Trophoblast cell (in vitro differentiated cells and primary cell): Measurements from ENCODE around the gene FSTL3.

Source experiments
- DNase-seq, 2 donors: peaks; one replicate each; pipeline ENCODE4 v3.0.0-alpha.2; 2016
- H2AFZ ChIP-seq: 2 replicates; pipeline ENCODE4 v1.6.1; 2013; ENCODE audit warnings: low read length, moderate library complexity, mild to moderate bottlenecking; ENCODE audit not compliant: insufficient read depth, poor library complexity
- H2AK5ac ChIP-seq: 2 replicates; pipeline ENCODE4 v1.6.1; 2013; ENCODE audit warnings: mild to moderate bottlenecking, low read length
- H2BK120ac ChIP-seq: 2 replicates; pipeline ENCODE4 v1.6.1; 2013; ENCODE audit warnings: low read length, mild to moderate bottlenecking, moderate library complexity; ENCODE audit not compliant: insufficient read depth, poor library complexity
- H2BK12ac ChIP-seq: 2 replicates; pipeline ENCODE4 v1.6.1; 2013; ENCODE audit warnings: mild to moderate bottlenecking, low read length, moderate library complexity
- H2BK5ac ChIP-seq: 2 replicates; pipeline ENCODE4 v1.6.1; 2013; ENCODE audit warnings: low read length, low read depth, moderate library complexity, mild to moderate bottlenecking; ENCODE audit not compliant: poor library complexity
- H3K14ac ChIP-seq: 2 replicates; pipeline ENCODE4 v1.6.1; 2013; ENCODE audit warnings: mild to moderate bottlenecking, low read length
- H3K18ac ChIP-seq: 2 replicates; pipeline ENCODE4 v1.6.1; 2013; ENCODE audit warnings: mild to moderate bottlenecking, low read length
- H3K23ac ChIP-seq: 2 replicates; pipeline ENCODE4 v1.6.1; 2013; ENCODE audit warnings: low read length
- H3K27ac ChIP-seq: 2 replicates; pipeline ENCODE4 v1.5.1; 2013; ENCODE audit warnings: low read depth, mild to moderate bottlenecking, inconsistent platforms, low read length, moderate library complexity
- H3K27me3 ChIP-seq: 2 replicates; pipeline ENCODE4 v1.6.1; 2013; ENCODE audit warnings: inconsistent platforms, mild to moderate bottlenecking, low read length, moderate library complexity; ENCODE audit not compliant: insufficient read depth
- H3K36me3 ChIP-seq, 2 experiments: 1 replicate in 1 of 2; 2 replicates in 1 of 2; pipeline ENCODE4 v1.6.1; 2013; ENCODE audit warnings: low read length in 2 of 2, mild to moderate bottlenecking in 2 of 2, moderate library complexity in 1 of 2; ENCODE audit not compliant: insufficient read depth in 2 of 2, control insufficient read depth in 1 of 2
- H3K4ac ChIP-seq: 2 replicates; pipeline ENCODE4 v1.6.1; 2013; ENCODE audit warnings: low read depth, mild to moderate bottlenecking, low read length, moderate library complexity
- H3K4me1 ChIP-seq, 2 experiments: 1 replicate in 1 of 2; 2 replicates in 1 of 2; pipeline ENCODE4 v1.6.1; 2013; ENCODE audit warnings: low read length in 2 of 2, mild to moderate bottlenecking in 2 of 2, moderate library complexity in 1 of 2; ENCODE audit not compliant: insufficient read depth in 2 of 2, control insufficient read depth in 1 of 2
- H3K4me2 ChIP-seq: 2 replicates; pipeline ENCODE4 v1.6.1; 2013; ENCODE audit warnings: inconsistent platforms, mild to moderate bottlenecking, low read length, moderate library complexity
- H3K4me3 ChIP-seq: 2 replicates; pipeline ENCODE4 v1.5.1; 2013; ENCODE audit warnings: mild to moderate bottlenecking, low read depth, low read length, inconsistent platforms
- H3K79me1 ChIP-seq: one replicate; pipeline ENCODE4 v1.6.1; 2013; ENCODE audit warnings: low read length
- H3K79me2 ChIP-seq: 2 replicates; pipeline ENCODE4 v1.6.1; 2013; ENCODE audit warnings: low read length, mild to moderate bottlenecking; ENCODE audit not compliant: control insufficient read depth, insufficient read depth, poor library complexity
- H3K9ac ChIP-seq: 2 replicates; pipeline ENCODE4 v1.6.1; 2013; ENCODE audit warnings: mild to moderate bottlenecking, low read length
- H3K9me3 ChIP-seq: 2 replicates; pipeline ENCODE4 v1.6.1; 2013; ENCODE audit warnings: low read depth, mild to moderate bottlenecking, control low read depth, inconsistent platforms, low read length; ENCODE audit not compliant: insufficient read depth
- H4K12ac ChIP-seq: 2 replicates; pipeline ENCODE4 v1.6.1; 2013; ENCODE audit warnings: low read depth, mild to moderate bottlenecking, low read length, moderate library complexity
- H4K8ac ChIP-seq: 2 replicates; pipeline ENCODE4 v1.6.1; 2013; ENCODE audit warnings: low read depth, mild to moderate bottlenecking, low read length, moderate library complexity
- H4K91ac ChIP-seq: one replicate; pipeline ENCODE4 v1.6.1; 2013; ENCODE audit warnings: low read depth, mild to moderate bottlenecking, low read length, moderate library complexity
- WGBS: extraction: QIAGEN DNeasy Blood & Tissue Kit; methylation state at CpG from one replicate; pipeline ENCODE4 v1.1.7; 2013; ENCODE audit warnings: missing lambda C conversion rate; ENCODE audit not compliant: insufficient read length, insufficient coverage; ENCODE audit errors: extremely low coverage; 5-methylcytosine and 5-hydroxymethylcytosine counted together

FSTL3 gene

DNA sequence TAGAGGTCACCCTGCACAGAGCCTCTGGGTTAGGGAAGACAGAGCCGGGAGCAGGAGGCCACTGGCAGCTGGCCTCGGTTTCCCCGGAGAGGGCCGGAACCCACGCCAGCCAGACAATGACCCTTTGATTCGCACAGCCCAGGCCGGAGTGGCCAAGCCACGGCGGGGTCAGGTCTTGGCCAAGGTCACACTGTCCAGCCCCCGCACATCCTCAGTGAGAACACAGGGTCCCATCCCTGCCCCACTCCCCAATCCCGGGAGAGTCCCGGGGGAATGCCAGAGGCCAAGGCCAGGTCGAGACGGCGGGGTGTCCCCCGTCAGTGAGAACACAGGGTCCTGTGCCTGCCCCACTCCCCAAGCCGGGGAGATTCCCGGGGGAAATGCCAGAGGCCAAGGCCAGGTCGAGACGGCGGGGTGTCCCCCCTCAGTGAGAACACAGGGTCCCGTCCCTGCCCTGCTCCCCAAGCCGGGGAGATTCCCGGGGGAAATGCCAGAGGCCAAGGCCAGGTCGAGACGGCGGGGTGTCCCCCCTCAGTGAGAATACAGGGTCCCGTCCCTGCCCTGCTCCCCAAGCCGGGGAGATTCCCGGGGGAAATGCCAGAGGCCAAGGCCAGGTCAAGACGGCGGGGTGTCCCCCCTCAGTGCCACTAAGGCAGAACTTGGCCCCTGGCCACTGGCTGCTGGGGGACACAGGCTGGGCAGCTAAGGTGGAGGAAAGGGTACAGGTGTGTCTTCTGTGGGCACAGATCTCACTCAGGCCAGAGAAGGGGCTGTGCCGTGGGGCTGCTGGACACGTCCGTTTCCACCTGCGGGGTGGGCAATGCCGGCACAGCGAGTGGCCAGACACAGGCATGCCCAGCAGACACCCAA, 1.7 kb upstream of the FSTL3 start:
- no peaks in the 10 kb centered on the region for H3K36me3 ChIP-seq
- no peaks in the 10 kb centered on the region for H3K27me3 ChIP-seq
- no peak for DNase-seq
- H3K9me3 ChIP-seq: peaks cover 3% of the 10 kb centered on the region
- no peak overlapping the region for H2AK5ac ChIP-seq
- no peak overlapping the region for H3K9ac ChIP-seq
- H3K79me1 ChIP-seq: peaks cover 10% of the 10 kb centered on the region
- WGBS: no CpG with 5 or more reads among the region's 38 CpGs
- H2BK120ac ChIP-seq: no peak overlapping the region
- H3K14ac ChIP-seq: no peak overlapping the region
- no peak overlapping the region for H2BK5ac ChIP-seq
- H3K4me2 ChIP-seq: no peak overlapping the region
- no peak overlapping the region for H4K91ac ChIP-seq
- H2BK12ac ChIP-seq: no peak overlapping the region
- no peak overlapping the region for H2AFZ ChIP-seq
- no peak overlapping the region for H4K8ac ChIP-seq
- no peak overlapping the region for H4K12ac ChIP-seq
- H3K23ac ChIP-seq: no peak overlapping the region
- H3K4me3 ChIP-seq: no peak overlapping the region
- H3K4me1 ChIP-seq: peaks cover 13 to 25% of the 10 kb centered on the region in 2 experiments
- no peak overlapping the region for H3K18ac ChIP-seq
- H3K79me2 ChIP-seq: peaks cover 4% of the 10 kb centered on the region
- no peak overlapping the region for H3K4ac ChIP-seq
- no peak overlapping the region for H3K27ac ChIP-seq

DNA sequence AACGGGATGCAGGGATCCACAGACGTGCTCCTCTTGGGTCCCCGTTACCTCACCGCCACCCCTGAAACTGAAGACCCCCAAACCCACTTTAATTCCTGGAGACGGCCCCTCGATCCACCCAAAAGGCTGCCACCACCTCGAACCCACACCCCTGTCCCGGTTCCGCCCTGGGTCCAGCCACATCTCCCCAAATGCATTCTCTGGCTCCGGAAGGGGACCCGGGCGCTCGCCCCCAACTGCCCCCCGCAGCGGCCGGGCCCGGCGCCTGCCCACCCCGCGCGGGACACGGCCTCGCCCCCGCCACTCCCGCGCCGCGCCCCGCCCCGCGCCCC, 219 bp upstream of the FSTL3 start:
- H2AFZ ChIP-seq: no peak overlapping the region
- no peak for DNase-seq
- no peak overlapping the region for H4K12ac ChIP-seq

GRCh38 chr19:677201-677600, 1.0 kb downstream of the FSTL3 start:
- no peak overlapping the region for H4K12ac ChIP-seq
- WGBS: no CpG with 5 or more reads among the region's 15 CpGs
- H2AFZ ChIP-seq: no peak overlapping the region
- peaks cover 13 to 25% of the 10 kb centered on the region in 2 experiments for H3K4me1 ChIP-seq
- no peak overlapping the region for H3K4me2 ChIP-seq
- no peak overlapping the region for H3K4ac ChIP-seq
- no peak overlapping the region for H2AK5ac ChIP-seq
- no peaks in the 10 kb centered on the region for H3K27me3 ChIP-seq
- H4K91ac ChIP-seq: no peak overlapping the region
- peaks cover 10% of the 10 kb centered on the region for H3K79me2 ChIP-seq
- H3K27ac ChIP-seq: no peak overlapping the region
- H3K14ac ChIP-seq: no peak overlapping the region
- H3K9ac ChIP-seq: no peak overlapping the region
- no peak overlapping the region for H3K18ac ChIP-seq
- no peak overlapping the region for H3K4me3 ChIP-seq
- no peak overlapping the region for H4K8ac ChIP-seq
- DNase-seq: peak; percentile 65 to 71
- H2BK12ac ChIP-seq: no peak overlapping the region
- no peak overlapping the region for H3K23ac ChIP-seq
- peaks cover 17% of the 10 kb centered on the region for H3K79me1 ChIP-seq
- H2BK120ac ChIP-seq: no peak overlapping the region
- H2BK5ac ChIP-seq: no peak overlapping the region
- peaks cover 4% of the 10 kb centered on the region for H3K9me3 ChIP-seq
- no peaks in the 10 kb centered on the region for H3K36me3 ChIP-seq

More for the DNA sequence above, 219 bp upstream of the FSTL3 start:
- Histone ChIP-seq H4K91ac (peak overlapping the region; percentile 15), H3K79me1 (peaks cover 17% of the 10 kb centered on the region), H2BK5ac (no peak overlapping the region), H3K4me1 (peaks cover 13 to 25% of the 10 kb centered on the region in 2 experiments), H3K23ac (no peak overlapping the region), H3K4me2 (peak overlapping the region; percentile 24), H2AK5ac (no peak overlapping the region), H3K27ac (no peak overlapping the region), H3K4me3 (no peak overlapping the region), H3K36me3 (no peaks in the 10 kb centered on the region), H3K79me2 (peaks cover 10% of the 10 kb centered on the region), H2BK12ac (no peak overlapping the region), H3K9me3 (peaks cover 3% of the 10 kb centered on the region), H3K18ac (no peak overlapping the region), H3K4ac (no peak overlapping the region), H3K14ac (no peak overlapping the region), H4K8ac (no peak overlapping the region), H3K9ac (no peak overlapping the region), H3K27me3 (no peaks in the 10 kb centered on the region), H2BK120ac (no peak overlapping the region)
- no CpG with 5 or more reads among the region's 31 CpGs for WGBS

GRCh38 chr19:677601-678436, 1.6 kb downstream of the FSTL3 start:
- no CpG with 5 or more reads among the region's 22 CpGs for WGBS
- Histone ChIP-seq H3K9ac (no peak overlapping the region), H3K4me3 (no peak overlapping the region), H3K36me3 (no peaks in the 10 kb centered on the region), H2BK120ac (no peak overlapping the region), H3K4me1 (peaks cover 13 to 25% of the 10 kb centered on the region in 2 experiments), H3K9me3 (peaks cover 4% of the 10 kb centered on the region), H4K91ac (peak overlapping the region; percentile 3), H3K27me3 (no peaks in the 10 kb centered on the region), H2AFZ (no peak overlapping the region), H2BK5ac (peak overlapping the region; percentile 7), H3K23ac (no peak overlapping the region), H3K4ac (no peak overlapping the region), H3K14ac (no peak overlapping the region), H3K79me1 (peaks cover 17% of the 10 kb centered on the region), H2BK12ac (peak overlapping the region; percentile 31), H3K18ac (no peak overlapping the region), H3K27ac (no peak overlapping the region), H3K4me2 (no peak overlapping the region), H2AK5ac (peak overlapping the region; percentile 42), H3K79me2 (peaks cover 10% of the 10 kb centered on the region), H4K12ac (no peak overlapping the region), H4K8ac (no peak overlapping the region)
- peak; percentile 65 to 70 for DNase-seq
